HEK293 (cell line): ENCODE data around the gene TPSD1.
"Not testable (repeated sequence)": the region's sequence is repeated elsewhere in the genome, so short reads cannot be mapped to it uniquely, and the experiment has no call there.

Source experiments
- ZNF37A ChIP-seq: fragments of 450-650 bp; IDR thresholded peaks from 2 replicates; pipeline ENCODE4 v1.5.1; 2018; ENCODE audit warnings: missing biosample characterization, missing genetic modification characterization
- ZNF791 ChIP-seq: fragments of 450-650 bp; formaldehyde crosslinking; IDR thresholded peaks from 2 replicates; pipeline ENCODE4 v1.5.1; 2016; ENCODE audit warnings: missing biosample characterization, missing genetic modification characterization
- TF ChIP-seq, protein P1 (sequence below): fragments of 450-650 bp; formaldehyde crosslinking; IDR thresholded peaks from 2 replicates; pipeline ENCODE4 v1.5.1; 2016; ENCODE audit warnings: missing biosample characterization, missing genetic modification characterization
- TF ChIP-seq, protein P2 (sequence below): fragments of 450-650 bp; formaldehyde crosslinking; IDR thresholded peaks from 2 replicates; pipeline ENCODE4 v1.5.1; 2016; ENCODE audit warnings: missing biosample characterization, missing genetic modification characterization
- TF ChIP-seq, protein P3 (sequence below): fragments of 450-650 bp; formaldehyde crosslinking; IDR thresholded peaks from 2 replicates; pipeline ENCODE4 v1.5.1; 2016; ENCODE audit warnings: missing biosample characterization, missing genetic modification characterization

DNA sequence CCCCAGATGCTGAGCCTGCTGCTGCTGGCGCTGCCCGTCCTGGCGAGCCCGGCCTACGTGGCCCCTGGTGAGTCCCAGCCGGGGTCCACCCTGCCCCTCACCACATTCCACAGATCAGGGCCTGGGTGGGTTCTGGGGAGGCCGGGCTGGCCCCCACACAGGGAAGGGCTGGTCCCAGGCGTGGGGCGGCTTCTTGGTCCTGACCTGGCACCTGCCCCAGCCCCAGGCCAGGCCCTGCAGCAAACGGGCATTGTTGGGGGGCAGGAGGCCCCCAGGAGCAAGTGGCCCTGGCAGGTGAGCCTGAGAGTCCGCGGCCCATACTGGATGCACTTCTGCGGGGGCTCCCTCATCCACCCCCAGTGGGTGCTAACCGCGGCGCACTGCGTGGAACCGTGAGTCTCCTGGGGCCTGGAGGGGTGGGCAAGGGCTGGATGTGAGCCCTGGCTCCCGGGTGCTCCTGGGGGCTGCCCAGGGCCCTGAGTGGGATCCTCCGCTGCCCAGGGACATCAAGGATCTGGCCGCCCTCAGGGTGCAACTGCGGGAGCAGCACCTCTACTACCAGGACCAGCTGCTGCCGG is 516 bp downstream of the TPSD1 start:
- TF ChIP-seq, protein P1, sequence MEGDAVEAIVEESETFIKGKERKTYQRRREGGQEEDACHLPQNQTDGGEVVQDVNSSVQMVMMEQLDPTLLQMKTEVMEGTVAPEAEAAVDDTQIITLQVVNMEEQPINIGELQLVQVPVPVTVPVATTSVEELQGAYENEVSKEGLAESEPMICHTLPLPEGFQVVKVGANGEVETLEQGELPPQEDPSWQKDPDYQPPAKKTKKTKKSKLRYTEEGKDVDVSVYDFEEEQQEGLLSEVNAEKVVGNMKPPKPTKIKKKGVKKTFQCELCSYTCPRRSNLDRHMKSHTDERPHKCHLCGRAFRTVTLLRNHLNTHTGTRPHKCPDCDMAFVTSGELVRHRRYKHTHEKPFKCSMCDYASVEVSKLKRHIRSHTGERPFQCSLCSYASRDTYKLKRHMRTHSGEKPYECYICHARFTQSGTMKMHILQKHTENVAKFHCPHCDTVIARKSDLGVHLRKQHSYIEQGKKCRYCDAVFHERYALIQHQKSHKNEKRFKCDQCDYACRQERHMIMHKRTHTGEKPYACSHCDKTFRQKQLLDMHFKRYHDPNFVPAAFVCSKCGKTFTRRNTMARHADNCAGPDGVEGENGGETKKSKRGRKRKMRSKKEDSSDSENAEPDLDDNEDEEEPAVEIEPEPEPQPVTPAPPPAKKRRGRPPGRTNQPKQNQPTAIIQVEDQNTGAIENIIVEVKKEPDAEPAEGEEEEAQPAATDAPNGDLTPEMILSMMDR, result not testable (repeated sequence)
- not testable (repeated sequence) for TF ChIP-seq ZNF37A, ZNF791 (tag by site-specific recombination)
- TF ChIP-seq, protein P2, sequence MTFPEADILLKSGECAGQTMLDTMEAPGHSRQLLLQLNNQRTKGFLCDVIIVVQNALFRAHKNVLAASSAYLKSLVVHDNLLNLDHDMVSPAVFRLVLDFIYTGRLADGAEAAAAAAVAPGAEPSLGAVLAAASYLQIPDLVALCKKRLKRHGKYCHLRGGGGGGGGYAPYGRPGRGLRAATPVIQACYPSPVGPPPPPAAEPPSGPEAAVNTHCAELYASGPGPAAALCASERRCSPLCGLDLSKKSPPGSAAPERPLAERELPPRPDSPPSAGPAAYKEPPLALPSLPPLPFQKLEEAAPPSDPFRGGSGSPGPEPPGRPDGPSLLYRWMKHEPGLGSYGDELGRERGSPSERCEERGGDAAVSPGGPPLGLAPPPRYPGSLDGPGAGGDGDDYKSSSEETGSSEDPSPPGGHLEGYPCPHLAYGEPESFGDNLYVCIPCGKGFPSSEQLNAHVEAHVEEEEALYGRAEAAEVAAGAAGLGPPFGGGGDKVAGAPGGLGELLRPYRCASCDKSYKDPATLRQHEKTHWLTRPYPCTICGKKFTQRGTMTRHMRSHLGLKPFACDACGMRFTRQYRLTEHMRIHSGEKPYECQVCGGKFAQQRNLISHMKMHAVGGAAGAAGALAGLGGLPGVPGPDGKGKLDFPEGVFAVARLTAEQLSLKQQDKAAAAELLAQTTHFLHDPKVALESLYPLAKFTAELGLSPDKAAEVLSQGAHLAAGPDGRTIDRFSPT (tag by site-specific recombination), result not testable (repeated sequence)
- TF ChIP-seq, protein P3, sequence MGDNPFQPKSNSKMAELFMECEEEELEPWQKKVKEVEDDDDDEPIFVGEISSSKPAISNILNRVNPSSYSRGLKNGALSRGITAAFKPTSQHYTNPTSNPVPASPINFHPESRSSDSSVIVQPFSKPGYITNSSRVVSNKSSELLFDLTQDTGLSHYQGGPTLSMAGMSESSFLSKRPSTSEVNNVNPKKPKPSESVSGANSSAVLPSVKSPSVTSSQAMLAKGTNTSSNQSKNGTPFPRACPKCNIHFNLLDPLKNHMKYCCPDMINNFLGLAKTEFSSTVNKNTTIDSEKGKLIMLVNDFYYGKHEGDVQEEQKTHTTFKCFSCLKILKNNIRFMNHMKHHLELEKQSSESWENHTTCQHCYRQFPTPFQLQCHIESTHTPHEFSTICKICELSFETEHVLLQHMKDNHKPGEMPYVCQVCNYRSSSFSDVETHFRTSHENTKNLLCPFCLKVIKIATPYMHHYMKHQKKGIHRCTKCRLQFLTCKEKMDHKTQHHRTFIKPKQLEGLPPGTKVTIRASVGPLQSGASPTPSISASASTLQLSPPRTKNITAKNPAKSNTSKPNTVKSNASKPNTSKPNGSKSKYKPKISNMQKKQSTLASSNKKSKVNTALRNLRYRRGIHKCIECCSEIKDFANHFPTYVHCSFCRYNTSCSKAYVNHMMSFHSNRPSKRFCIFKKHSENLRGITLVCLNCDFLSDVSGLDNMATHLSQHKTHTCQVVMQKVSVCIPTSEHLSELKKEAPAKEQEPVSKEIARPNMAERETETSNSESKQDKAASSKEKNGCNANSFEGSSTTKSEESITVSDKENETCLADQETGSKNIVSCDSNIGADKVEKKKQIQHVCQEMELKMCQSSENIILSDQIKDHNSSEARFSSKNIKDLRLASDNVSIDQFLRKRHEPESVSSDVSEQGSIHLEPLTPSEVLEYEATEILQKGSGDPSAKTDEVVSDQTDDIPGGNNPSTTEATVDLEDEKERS (tag by site-specific recombination), result not testable (repeated sequence)
